Measurements from ENCODE around the gene SLC34A1.
"Not testable (repeated sequence)": the region's sequence is repeated elsewhere in the genome, so short reads cannot be mapped to it uniquely, and the experiment has no call there.

The SLC34A1 gene

DNA sequence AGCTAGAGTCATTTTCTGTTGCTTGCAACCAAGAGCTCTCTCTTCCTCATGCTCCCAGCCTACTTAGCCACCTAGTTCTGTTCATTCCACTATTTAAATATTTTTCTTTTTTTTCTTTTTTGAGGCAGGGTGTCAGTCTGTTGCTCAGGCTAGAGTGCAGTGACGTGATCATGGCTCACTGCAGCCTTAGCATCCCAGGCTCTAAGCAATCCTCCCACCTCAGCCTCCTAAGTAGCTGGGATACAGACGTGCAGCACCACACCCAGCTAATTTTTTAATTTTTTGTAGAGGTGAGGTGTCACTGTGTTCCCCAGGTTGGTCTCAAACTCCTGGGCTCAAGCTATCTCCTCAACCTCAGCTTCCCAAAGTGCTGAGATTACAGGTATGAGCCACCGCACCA lies 30.2 kb downstream of the SLC34A1 start:
- DNase-seq, result no peak

DNA sequence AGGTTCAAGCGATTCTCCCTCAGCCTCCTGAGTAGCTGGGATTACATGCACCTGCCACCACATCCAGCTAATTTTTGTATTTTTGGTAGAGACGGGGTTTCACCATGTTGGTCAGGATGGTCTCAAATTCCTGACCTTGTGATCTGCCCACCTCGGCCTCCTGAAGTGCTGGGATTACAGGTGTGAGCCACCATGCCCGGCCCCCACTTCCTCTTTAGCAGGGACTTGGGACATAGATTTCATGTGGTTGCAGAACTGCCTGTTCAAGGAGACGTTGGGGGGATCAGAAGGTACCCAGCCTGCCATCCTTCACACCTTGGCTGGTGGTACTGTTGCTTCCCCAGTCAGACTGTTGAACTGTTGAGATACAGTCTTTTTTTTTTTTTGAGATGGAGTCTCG lies 32.8 kb downstream of the SLC34A1 start:
- DNase-seq, result not testable (repeated sequence)

DNA sequence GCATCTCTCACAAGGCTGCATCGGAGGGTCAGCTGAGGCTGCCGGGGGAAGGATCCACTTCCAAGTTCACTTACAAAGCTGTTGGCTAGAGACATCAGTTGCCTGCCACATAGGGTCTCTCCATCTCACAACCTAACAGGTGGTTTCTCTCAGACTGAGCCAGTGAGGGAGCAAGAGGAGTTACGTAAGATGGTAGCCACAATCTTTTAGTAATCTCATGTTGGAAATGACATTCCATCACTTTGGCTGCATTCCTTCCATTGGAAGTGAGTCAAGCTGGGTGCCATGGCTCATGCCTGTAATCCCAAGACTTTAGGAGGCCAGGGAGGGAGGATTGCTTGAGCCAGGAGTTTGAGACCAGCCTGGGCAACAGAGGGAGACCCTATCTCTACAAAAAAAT lies 34.8 kb downstream of the SLC34A1 start:
- no peak for DNase-seq

DNA sequence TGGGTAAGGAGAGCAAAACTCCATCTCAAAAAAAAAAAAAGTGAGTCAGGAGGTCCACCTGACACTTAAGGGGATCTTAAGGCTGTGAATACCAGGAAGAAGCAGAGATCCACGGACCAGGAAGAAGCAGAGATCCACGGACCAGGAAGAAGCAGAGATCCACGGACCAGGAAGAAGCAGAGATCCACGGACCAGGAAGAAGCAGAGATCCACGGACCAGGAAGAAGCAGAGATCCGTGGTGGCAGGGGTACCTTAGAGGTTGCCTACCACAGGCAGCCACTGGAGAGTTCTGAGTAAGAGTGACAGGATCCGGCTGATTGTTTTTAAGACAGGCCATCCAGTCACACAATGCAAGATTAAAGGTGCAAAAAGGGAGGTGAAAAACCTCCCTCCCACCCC lies 36.2 kb downstream of the SLC34A1 start:
- DNase-seq, result not testable (repeated sequence)

DNA sequence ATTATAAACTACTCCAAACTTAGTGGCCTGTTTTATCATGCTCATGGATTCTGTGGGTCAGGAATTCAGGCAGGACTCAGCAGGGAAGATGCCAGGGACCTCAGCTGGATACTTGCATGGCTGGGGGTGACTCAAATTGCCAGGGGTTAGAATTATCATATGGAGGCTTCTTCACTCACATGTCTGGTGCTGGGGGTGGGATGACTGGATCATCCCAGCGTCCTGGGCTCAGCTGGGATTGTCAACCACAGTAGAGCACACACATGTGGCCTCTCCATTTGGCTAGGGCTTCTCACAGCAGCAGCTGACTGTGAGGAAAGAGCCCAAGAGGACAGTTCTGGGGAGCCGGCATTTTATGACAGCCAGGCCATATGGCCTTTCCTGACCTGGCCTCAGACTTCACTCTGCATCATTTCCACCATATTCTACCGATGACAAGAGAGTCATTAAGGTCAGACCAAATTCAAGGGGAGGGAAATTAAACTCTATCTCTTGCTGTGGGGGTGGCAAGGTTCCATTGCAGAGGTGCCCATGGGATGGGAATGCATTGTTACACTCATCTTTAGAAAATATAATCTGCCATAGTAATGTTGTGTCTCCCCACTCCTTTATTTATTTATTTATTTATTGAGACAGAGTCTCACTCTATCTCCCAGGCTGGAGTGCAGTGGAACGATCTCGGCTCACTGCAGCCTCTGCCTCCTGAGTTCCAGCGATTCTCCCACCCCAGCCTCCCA lies 37.0 kb downstream of the SLC34A1 start:
- DNase-seq, result no peak

DNA sequence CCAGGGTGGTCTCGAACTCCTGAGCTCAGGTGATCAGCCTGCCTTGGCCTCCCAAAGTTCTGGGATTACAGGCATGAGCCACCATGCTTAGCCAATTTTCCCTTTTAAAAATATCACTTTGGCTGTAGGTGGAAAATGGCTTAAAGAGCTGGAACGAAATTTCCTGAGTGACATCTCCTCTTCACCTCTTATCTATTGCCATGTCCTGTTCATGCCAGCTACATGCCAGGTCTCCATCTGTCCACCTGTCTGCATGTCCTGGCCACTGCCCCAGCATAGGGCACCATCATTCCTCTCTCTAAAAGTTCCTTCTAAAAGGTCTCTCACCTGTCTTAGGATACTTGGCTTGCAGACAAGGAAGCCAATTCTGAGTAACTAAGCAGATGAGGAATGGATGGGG lies 39.4 kb downstream of the SLC34A1 start:
- no peak for DNase-seq

DNA sequence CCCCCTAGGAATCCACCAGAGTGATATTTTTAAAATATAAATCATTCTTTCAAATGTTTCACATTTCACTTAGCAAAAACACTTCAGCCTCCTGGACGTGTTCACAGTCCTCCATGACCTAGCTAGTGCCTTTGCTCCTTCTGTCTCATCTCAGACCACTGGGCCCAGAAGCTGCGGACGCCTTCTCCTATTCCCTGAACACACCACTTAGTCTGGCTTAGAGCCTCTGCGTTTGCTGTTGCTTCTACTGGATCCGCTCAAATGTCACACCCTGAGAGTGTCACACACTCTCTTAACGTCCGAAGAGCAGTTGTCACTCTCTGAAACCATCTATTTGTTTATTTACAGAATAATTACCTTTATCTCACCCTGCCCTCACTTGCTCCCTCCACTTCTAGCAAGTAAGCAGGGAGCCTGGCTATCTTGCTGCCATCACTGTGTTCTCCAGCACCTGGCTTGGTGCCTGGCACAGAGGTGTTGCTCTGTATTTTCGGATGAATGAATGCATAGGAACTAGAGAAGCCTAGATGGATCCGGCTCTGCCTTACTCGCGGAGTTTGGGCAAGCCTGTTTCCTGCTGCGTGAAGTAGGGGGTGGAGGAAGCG lies 41.1 kb downstream of the SLC34A1 start:
- no peak for DNase-seq

DNA sequence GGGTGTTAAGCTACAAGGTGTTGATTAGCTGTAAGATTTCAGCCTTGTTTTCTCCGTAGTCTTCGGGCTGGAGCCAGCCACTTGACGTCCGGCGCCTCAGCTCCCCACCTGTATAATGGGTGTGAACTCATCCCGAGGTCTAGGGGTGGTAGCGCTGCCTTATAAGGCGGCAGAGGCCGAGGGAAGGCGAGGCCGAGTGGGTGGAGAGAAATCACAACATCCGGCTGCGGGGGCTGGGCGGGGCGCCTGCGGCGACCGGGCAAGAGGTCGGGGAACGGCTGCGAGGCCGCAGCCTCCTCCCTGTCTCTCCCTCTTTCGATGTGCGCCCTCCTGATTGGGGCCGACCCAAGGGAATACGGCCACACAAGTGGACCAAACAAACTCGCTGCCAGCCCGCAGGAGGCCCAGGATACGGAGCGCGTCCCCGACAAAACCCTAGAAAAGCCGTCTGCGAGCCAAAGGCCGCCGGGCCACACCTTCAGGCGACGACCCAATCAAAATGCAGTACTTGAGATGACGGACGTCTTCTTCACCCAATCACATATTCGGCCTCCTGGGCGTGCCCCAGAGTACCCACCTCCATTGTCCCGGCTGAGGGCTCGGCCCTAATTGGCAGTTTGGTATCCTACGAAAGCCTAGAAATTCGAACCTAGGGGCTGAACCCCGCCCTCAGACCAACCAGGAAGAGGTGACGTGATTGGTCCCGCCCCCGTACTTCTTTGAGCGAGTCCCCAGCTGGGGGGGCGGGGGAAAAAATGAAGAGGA lies 41.7 kb downstream of the SLC34A1 start:
- DNase-seq, result peak; percentile 100

DNA sequence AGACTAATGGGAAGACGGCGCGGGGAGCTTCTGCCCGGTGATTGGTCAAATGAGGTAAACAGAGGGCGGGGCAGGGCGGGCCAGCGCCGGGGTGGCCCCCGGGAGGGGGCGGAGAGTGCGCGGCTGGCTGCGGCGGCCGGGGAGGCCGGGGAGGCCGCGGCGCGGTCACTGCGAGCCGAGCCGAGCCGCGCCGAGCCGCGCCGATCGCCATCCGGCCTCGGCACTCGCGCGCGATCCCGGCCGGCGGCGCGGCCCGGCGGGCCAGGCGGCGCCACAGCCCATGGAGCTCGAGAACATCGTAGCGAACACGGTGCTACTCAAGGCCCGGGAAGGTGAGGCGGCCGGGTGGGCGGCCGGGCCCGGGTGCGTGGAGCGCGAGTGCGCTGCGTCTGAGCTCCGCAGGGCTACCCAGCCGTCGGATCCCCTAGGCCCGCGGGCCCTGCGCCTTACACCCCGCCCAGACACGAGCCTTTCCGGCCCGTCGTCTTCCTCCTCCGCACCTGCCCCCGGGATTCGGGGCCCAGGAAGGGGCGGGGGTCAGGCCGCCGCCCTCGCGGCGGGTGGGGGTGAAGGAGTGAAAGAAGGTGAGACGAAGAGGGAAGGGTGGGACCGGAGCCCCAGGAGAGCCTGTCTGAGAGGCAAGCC lies 42.5 kb downstream of the SLC34A1 start, which contains the start of gene GRK6:
Gene GRK6 (plus strand): TSS at position 111 of the 645 bp plus-strand sequence. CDS start 170 bp downstream, at position 281.
- peak; percentile 49 for DNase-seq

DNA sequence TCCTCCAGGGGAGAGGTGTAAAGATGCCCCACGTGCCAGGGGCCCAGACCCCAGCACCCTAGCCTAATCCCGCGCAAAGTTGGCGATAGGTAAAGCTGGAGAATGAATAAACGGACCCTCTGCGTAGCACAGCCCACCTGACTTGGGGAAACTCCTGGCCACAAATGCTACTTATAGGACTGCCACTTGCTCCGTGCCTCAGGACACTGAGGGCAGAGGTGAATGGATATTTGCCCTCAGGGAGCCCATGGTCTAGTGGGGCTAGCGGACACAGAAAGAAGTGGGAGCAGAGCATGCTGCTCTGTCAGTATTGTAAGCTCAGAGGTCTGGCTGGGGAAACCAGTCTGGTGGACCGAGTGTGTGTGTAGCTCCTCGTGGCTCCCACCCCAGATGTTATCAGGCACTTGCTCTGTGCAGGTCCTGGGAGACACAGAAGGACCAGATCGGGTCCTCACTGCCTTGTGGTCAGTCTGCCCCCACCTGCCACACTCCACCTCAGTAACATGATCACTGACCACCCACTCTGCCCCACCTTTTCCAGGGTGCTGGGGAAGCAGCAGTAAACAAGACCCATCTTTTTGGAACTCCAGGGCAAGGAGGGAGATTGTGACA lies 43.1 kb downstream of the SLC34A1 start:
- DNase-seq, result peak; percentile 76

DNA sequence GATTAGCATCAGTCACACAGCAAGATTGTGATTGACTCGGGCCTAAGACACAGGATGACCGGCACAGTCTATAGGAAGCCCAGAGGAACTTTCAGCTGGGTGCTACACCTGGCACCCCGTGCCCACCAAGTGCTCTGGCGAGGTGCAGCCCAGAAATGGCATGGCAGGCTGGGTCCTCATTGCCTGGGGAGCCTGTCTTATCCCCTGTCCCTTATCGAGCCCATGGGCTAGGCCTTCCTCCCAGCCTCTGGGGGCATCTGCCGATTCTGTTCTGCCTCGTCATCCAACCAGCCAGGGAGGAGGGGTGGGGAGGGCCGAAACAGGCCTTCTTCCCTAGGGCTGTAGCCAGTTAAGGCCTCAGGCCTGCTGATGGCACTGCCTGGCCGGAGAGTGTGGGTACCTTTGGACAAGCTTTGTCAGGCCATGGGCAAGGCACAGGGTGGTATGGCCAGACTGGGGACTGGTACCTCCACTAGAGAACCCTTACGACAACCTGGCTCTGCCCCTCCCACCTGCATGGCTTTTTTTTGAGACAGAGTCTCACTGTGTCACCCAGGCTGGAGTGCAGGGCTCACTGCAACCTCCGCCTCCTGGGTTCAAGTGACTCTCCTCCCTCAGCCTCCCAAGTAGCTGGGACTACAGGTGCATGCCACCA lies 43.8 kb downstream of the SLC34A1 start:
- peak; percentile 87 for DNase-seq

DNA sequence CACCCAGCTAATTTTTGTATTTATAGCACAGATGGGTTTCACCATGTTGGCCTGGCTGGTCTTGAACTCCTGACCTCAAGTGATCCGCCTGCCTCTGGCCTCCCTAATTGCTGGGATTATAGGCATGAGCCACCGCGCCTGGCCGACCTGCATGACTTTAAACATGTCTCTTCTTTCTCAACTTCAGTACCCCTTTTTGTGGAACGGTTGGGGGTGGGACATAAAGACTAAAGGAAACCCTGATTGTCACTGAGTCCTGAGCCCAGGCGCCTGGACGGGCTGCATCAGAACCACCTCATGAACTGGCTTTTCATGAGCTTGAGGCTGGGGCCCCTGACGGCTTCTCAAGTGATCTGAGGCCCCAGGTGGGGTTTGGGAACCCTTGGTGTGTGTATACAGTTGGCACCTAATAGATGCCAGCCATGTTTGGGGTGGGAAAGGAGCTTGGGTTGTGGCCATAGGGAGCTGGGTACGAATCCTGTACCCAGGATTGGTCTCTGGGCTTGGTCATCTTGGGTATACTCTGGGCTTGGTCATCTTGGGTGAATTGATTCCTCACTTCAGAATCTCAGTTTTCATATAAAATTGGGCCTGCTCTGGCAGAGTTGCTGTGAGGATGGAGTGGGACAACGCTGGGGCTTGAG lies 44.5 kb downstream of the SLC34A1 start:
- no peak for DNase-seq

DNA sequence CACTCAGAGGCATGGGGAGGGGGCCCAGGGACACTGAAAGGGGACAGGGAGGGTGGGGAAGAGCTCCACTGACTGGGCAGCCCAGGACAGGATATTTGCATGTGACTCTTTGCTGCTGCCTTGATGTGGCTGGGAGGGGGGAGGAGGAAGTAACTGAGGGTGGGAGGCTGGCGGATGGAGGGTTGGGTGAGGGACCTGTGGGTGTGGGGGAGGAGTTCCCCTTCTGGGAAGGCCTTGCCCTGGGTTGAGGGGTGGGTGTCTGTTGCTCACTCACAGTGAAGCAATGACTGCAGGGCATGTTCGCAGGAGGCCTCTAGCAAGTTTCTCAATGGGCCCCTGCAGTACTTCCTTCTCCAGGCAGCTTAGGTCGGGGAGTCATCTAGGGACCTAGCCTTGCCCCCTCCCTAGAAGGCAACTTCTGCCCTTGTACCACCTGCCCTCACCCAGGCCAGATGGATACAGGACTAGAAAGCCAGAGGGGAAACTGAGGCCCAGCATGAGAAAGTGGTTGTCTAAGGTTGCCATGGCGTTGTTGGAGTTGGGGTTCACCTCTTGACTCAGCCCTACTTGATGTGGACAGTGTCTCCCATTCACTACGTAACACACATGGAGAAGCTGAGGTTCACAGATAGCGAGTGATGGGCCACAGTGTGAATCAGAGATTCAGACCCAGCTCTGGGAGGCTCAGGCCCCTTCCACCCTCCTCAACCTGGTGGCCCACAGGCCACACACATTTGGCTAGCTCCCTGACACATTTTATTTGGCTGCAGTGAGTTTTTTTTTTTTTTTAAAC lies 45.2 kb downstream of the SLC34A1 start:
- DNase-seq, result peak; percentile 41

DNA sequence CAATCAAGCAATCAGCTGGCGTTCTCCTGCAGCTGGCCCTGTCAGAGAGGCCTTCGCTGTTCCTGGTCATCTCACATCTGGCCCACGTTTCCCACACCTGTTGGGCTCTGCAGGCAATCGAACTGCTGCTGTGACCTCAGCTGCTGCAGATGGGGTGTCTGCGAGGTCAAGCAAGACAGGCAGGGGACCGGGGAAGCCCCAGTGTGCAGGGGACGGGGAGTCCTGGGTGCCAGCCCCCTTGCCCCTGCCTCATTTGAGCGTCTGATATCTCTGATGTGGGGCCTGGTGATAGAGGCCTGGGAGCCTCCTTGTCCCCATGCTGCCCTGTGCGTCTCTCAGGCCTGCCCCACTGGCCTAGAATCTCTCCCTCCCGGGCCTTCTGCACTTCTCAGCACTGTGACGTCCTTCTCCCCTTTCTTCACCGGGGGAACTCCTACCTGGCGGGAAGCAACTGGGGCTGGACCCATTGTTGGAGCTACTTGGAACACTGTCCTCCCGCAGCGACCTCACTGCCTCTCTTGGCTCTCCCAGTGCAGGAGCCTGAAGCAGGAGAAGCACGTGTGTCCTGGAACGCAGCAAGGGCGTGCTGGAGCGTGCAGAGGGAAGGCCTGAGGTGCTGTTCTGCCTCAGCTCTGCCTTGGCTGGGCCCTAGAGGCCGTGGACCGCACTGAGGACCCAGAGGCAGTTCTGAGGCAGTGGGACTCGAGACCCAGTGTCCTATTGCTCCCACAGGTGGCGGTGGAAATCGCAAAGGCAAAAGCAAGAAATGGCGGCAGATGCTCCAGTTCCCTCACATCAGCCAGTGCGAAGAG lies 46.1 kb downstream of the SLC34A1 start:
- no peak for DNase-seq

DNA sequence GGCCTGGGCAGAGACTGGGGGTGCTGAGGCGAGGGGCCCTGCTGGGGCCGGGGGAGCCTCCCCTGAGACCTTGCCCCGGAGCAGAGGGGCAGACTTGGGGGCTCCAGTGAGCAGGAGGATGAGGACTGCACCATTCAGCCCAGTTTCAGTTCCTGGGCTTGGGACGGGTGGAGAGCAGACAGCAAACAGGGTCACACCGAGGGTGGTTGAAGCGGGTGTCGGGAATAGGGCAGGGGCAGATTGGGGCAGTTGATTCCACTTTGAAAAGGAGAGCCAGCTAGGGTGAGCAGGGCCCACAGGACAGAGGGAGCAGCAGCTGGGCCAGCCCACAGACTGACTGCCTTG lies 46.7 kb downstream of the SLC34A1 start:
- DNase-seq, result no peak

DNA sequence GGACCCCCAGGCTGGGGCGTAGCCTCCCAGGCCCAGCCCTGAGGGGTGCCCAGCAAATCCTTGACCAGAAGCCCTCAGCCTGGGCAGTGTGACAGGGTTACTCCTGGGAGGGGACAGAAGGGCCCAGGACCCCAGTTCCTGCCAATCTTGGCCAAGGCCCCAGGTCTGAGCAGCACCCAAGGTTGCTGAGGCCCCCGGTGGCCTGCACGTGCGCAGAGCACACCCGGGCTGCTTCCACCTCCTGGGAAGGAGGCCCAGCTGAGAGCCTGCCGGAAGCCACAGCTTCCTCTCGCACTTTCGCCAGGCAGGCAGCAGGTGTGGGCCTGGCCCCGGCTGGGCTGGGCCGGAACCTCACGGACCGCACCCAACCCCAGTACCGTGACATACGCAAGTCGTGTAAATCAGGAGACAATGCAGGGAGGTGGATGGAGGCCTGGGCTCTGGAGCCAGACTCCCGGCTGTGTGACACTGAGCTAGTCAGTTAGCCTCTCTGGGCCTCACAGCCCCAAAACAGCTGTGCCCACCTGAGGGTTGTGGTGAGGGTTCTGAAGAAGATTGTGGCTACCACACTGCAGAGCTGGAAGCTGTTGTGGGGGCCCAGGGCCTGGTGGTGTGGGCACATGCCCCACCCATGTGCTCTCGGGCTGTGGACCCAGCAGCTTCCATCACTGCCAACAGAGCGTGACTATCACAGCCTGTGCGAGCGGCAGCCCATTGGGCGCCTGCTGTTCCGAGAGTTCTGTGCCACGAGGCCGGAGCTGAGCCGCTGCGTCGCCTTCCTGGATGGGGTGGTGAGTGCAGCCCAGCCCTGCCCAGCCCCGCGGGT lies 47.3 kb downstream of the SLC34A1 start:
- no peak for DNase-seq

DNA sequence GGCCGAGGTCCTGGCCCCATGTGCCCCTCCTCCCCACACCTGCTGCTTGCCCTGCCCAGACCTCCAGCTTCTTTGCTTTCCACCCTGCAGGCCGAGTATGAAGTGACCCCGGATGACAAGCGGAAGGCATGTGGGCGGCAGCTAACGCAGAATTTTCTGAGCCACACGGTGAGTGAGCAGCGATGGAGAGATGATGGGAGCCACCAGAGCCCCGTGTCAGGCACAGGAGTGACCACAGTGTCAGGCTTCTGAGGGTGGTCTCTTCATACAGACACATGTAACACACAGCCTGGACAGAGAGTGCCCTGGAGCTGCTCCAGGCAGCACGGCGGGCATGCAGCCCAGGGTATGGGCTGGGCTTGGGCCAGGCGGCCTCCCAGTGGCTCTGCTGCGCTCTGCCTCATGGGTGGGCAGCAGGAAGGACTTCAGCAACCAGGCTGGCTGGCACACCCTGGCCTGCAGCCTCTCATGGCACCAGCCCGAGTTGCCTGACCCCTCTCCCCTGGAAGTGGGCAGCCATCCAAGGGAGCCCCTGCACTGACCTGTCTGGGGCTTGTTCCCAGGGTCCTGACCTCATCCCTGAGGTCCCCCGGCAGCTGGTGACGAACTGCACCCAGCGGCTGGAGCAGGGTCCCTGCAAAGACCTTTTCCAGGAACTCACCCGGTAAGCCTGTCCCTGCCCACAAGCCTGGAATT lies 48.1 kb downstream of the SLC34A1 start:
- DNase-seq, result no peak

DNA sequence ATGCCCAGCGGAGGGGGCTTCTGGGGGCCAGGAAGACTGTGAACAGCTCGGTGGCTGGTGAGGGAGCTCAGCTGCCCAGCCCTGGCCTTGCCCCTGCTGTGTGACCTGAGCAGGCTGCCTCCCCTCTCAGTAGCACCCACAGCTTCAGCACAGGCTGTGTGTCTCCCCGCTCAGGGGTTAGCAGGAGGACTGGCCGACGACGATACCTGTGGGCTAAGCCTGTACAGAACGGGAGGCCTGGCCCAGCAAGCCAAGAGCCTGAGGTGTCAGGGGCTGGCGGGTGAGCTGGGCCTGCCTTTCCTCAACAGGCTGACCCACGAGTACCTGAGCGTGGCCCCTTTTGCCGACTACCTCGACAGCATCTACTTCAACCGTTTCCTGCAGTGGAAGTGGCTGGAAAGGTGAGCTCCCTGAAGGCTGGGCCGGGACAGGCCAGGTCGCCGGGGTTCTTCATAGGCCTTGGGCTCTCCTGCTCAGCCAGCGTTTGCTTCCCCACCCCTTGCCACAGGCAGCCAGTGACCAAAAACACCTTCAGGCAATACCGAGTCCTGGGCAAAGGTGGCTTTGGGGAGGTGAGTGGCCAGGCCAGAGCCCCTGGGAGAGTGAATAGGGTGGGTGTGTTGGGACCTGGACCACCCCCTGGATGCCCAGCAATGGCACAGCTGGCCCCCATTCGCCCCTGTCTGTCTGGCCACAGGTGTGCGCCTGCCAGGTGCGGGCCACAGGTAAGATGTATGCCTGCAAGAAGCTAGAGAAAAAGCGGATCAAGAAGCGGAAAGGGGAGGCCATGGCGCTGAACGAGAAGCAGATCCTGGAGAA lies 48.8 kb downstream of the SLC34A1 start:
- no peak for DNase-seq

Measured in hematopoietic multipotent progenitor cell treated with erythropoietin and hydrocortisone succinate and interleukin-3 and kit ligand, for 8 days (in vitro differentiated cells).